Breast epithelium (tissue), 3 donors: Measurements from ENCODE around the gene ABCC1.

Source experiments
- CTCF ChIP-seq, 3 donors: fragments of 450-650 bp; IDR thresholded peaks; one replicate each; pipeline ENCODE4 v1.5.1; 2016 to 2017; ENCODE audit warnings: antibody characterized with exemption in 3 of 3, mild to moderate bottlenecking in 3 of 3, moderate library complexity in 3 of 3
- POLR2A ChIP-seq: fragments of 450-650 bp; IDR thresholded peaks from one replicate; pipeline ENCODE4 v1.6.1; 2016; ENCODE audit warnings: antibody characterized with exemption, mild to moderate bottlenecking, moderate library complexity
- POLR2AphosphoS5 ChIP-seq, 3 donors: sonication (generic); formaldehyde crosslinking; IDR thresholded peaks; one replicate each; pipeline ENCODE4 v1.6.1; 2017; ENCODE audit warnings: antibody characterized with exemption in 3 of 3

- TF ChIP-seq CTCF (IDR thresholded peaks at IDR 0.05) (no peak), POLR2AphosphoS5 (IDR thresholded peaks at IDR 0.05) (no peak), POLR2A (no peak)
These were observed 79.0 kb downstream of the ABCC1 start for GRCh38 chr16:16028311-16028999.
